ENCODE measurements around the gene OR4D6. TPM values are rescaled to one million over a fixed set of nuclear protein-coding genes. Genes with fewer than 3 reads are reported as not detected.

OR4D6 gene
- total and polyA plus RNA-seq, 2 donors (not counting 3 experiments of a cell fraction or from before 2014, with no cell fraction given): not detected

DNA sequence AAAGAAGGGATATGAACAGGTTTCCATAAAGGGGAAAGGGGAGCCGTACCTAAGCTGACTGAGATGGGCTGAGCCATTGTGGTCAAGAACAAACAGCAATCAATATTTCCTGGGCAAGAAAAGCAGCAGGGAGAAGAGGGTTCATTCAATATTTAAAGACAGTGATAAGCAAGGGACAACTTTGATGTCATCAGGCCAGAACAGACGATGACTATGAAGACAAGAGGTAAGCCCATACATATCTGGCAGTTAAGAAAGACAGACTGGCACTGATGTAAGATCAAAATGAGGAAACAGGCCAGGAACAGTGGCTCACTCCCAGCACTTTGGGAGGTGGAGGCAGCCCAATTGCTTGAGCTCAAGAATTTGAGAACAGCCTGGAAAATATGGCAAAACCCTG is 32.9 kb upstream of the OR4D6 start:
- ChIA-PET POLR2A (no interaction called here), CTCF (no interaction called here)
- Histone ChIP-seq H4K20me1 (replicated peaks; ENCODE audit: control insufficient read depth, extremely low read depth, insufficient read depth, low read length) (no peaks in the 10 kb centered on the region), H3K4me3 (replicated peaks in 1 of 3; ENCODE audit: insufficient read depth in 1 of 3, low read depth in 1 of 3, low read length in 3 of 3) (no peak overlapping the region), H2AFZ (ENCODE audit: low read depth, low read length) (no peak overlapping the region), H3K79me2 (ENCODE audit: control insufficient read depth, insufficient read depth, low read length) (no peaks in the 10 kb centered on the region), H3K9ac (replicated peaks; ENCODE audit: extremely low read depth, insufficient read depth, low read length) (no peak overlapping the region), H3K4me1 (ENCODE audit: control insufficient read depth, extremely low read depth, insufficient read depth, low read length) (no peaks in the 10 kb centered on the region), H3K27ac (ENCODE audit: insufficient read depth, low read depth, low read length) (no peak overlapping the region), H3K9me3 (replicated peaks; ENCODE audit: control insufficient read depth, insufficient read depth, low read length) (no peaks in the 10 kb centered on the region), H3K4me2 (ENCODE audit: insufficient read depth, low read length) (no peak overlapping the region), H3K36me3 (ENCODE audit: control insufficient read depth in 2 of 2, extremely low read depth in 1 of 2, insufficient read depth in 2 of 2, low read length in 2 of 2) (no peaks in the 10 kb centered on the region), H3K27me3 (ENCODE audit: control insufficient read depth in 2 of 2, insufficient read depth in 2 of 2, low read length in 2 of 2) (peaks cover 0 to 2% of the 10 kb centered on the region in 2 experiments), H3K9me1 (replicated peaks; ENCODE audit: control insufficient read depth, extremely low read depth, insufficient read depth, low read length) (no peaks in the 10 kb centered on the region)
- TF ChIP-seq FOS (IDR thresholded peaks at IDR 0.05; ENCODE audit: borderline replicate concordance, insufficient read depth, low read length) (no peak), POLR2AphosphoS5 (IDR thresholded peaks at IDR 0.05; ENCODE audit: insufficient read depth, low read depth, low read length) (no peak), GATA2 (IDR thresholded peaks at IDR 0.05; ENCODE audit: insufficient read depth, insufficient read length, low read depth, low read length) (no peak), POLR2A (IDR thresholded peaks at IDR 0.05; ENCODE audit: low read depth, low read length) (no peak), EZH2 (IDR thresholded peaks at IDR 0.05; ENCODE audit: borderline replicate concordance, low read depth, low read length, severe bottlenecking) (no peak), JUN (IDR thresholded peaks at IDR 0.05; ENCODE audit: borderline replicate concordance, insufficient read depth, insufficient read length, low read depth) (no peak), MYC (IDR thresholded peaks at IDR 0.05; ENCODE audit: low read depth, low read length) (no peak)
- TF ChIP-seq, protein P1, sequence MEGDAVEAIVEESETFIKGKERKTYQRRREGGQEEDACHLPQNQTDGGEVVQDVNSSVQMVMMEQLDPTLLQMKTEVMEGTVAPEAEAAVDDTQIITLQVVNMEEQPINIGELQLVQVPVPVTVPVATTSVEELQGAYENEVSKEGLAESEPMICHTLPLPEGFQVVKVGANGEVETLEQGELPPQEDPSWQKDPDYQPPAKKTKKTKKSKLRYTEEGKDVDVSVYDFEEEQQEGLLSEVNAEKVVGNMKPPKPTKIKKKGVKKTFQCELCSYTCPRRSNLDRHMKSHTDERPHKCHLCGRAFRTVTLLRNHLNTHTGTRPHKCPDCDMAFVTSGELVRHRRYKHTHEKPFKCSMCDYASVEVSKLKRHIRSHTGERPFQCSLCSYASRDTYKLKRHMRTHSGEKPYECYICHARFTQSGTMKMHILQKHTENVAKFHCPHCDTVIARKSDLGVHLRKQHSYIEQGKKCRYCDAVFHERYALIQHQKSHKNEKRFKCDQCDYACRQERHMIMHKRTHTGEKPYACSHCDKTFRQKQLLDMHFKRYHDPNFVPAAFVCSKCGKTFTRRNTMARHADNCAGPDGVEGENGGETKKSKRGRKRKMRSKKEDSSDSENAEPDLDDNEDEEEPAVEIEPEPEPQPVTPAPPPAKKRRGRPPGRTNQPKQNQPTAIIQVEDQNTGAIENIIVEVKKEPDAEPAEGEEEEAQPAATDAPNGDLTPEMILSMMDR (IDR thresholded peaks at IDR 0.05; ENCODE audit: extremely low read depth in 1 of 2, insufficient read depth in 1 of 2, low read depth in 1 of 2, low read length in 2 of 2): no peak
- TF ChIP-seq, protein P2, sequence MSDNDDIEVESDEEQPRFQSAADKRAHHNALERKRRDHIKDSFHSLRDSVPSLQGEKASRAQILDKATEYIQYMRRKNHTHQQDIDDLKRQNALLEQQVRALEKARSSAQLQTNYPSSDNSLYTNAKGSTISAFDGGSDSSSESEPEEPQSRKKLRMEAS (IDR thresholded peaks at IDR 0.05; ENCODE audit: insufficient read depth, insufficient read length): no peak
- no TSS peak for BruUV-seq (replicated peaks)
- FAIRE-seq (no peak), DNase-seq (ENCODE audit: low read depth, low spot score) (no peak)
- dilution Hi-C loops (cut with MboI; ENCODE audit: extremely low pct_ligation_motif_present, low sequenced_read_pairs) (no loop called here), intact Hi-C loops (cut with micrococcal nuclease) (no loop called here)
